Effector memory CD8-positive, alpha-beta T cell (primary cell): ENCODE results near the gene DDX51.

Source experiments
- ATAC-seq: fragments of 150-1000 bp; cut with Tn5 transposase; replicated peaks from 2 replicates; pipeline ENCODE4 v1.10.0; 2021; ENCODE audit warnings: mild to moderate bottlenecking, moderate library complexity
- DNase-seq, 3 experiments: peaks; one replicate each; pipeline ENCODE4 v3.0.0; 2021
- H3K27ac Mint-ChIP-seq, 2 donors: one replicate each; pipeline ENCODE4 v1.8.0; 2022; ENCODE audit warnings: mild to moderate bottlenecking in 2 of 2, mixed read lengths in 2 of 2, moderate library complexity in 2 of 2
- H3K27me3 Mint-ChIP-seq, 2 donors: one replicate each; pipeline ENCODE4 v1.8.0; 2022; ENCODE audit warnings: mixed read lengths in 2 of 2
- H3K36me3 Mint-ChIP-seq: one replicate; pipeline ENCODE4 v1.8.0; 2022; ENCODE audit warnings: mild to moderate bottlenecking, moderate library complexity, mixed read lengths; ENCODE audit not compliant: insufficient read depth
- H3K4me1 Mint-ChIP-seq, 2 donors: one replicate each; pipeline ENCODE4 v1.8.0; 2022; ENCODE audit warnings: low read depth in 2 of 2, mixed read lengths in 2 of 2
- H3K4me3 Mint-ChIP-seq, 2 donors: one replicate each; pipeline ENCODE4 v1.8.0; 2022; ENCODE audit warnings: mild to moderate bottlenecking in 2 of 2, mixed read lengths in 2 of 2, moderate library complexity in 2 of 2
- H3K9me3 Mint-ChIP-seq, 2 donors: one replicate each; pipeline ENCODE4 v1.8.0; 2022; ENCODE audit warnings: mixed read lengths in 2 of 2
- total RNA-seq, 9 experiments: gene quantifications; one replicate each; lab custom pipeline; 2026; lab: John Stamatoyannopoulos, UW

The DDX51 gene, protein sequence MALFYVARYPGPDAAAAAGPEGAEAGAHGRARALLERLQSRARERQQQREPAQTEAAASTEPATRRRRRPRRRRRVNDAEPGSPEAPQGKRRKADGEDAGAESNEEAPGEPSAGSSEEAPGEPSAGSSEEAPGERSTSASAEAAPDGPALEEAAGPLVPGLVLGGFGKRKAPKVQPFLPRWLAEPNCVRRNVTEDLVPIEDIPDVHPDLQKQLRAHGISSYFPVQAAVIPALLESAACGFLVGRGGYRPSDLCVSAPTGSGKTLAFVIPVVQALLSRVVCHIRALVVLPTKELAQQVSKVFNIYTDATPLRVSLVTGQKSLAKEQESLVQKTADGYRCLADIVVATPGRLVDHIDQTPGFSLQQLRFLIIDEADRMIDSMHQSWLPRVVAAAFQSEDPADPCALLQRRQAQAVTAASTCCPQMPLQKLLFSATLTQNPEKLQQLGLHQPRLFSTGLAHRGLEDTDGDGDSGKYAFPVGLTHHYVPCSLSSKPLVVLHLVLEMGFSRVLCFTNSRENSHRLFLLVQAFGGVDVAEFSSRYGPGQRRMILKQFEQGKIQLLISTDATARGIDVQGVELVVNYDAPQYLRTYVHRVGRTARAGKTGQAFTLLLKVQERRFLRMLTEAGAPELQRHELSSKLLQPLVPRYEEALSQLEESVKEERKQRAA
- 56.1 to 98.5 (median 82.7) reads per million in 9 experiments for total RNA-seq

- H3K9me3 Mint-ChIP-seq = no peaks in the 10 kb centered on the region
- peaks cover 20 to 22% of the 10 kb centered on the region in 2 donors for H3K4me1 Mint-ChIP-seq
- H3K27me3 Mint-ChIP-seq = no peaks in the 10 kb centered on the region
- peak within 1 kb of the TSS; percentile 95 to 97 for H3K4me3 Mint-ChIP-seq
- ATAC-seq = peak; percentile 93
- DNase-seq = peak; percentile 95 to 99 (median 98)
- peak within 1 kb of the TSS; percentile 98 to 99 for H3K27ac Mint-ChIP-seq
- H3K36me3 Mint-ChIP-seq = peaks cover 65% of the 10 kb centered on the region
These were observed at the start of gene DDX51, which contains the start of gene NOC4L for GRCh38 chr12:132144115-132144809. Gene DDX51 (minus strand): TSS chr12:132144319. CDS start chr12:132144296, 23 bp downstream. Gene NOC4L (plus strand): TSS chr12:132144457. CDS start chr12:132144489, 32 bp downstream.

DNA sequence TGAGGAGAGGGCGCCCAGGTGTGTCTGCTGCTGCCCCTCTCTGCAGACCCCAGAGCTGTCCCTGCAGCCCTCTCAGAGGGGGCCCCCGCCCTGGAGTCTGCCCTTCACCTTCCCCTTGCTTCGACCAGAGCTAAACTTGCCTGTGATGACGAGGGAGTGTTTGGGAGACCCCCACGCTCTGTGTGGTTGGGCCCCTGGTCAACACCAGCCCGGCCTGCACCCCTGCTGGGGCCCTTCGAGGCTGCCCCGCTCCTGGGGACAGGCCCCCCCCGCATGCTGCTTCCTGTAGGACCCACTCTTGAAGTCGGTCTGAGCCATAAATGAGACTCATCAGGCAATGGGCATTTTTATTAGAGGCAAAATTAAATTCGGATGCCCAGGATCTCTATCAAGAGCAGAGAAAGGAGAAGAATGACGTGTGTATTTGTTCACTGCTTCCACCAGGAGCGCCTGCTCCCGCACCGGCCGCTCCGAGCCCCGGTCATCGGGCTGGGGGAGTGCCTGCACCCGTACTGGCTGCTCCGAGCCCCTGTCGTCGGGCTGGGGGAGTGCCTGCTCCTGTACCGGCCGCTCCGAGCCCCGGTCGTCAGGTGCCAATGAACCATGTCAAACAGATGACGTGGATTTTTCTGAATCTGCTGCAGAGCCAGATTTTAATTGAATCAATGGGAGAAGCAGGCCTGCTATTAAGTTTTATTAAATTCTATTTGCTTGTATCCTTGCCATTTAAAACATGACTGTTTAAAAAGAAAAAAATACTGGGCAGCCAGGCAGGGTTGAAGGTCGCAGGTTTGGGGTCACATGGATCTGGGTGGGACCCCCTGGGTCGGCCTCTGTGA is 47.8 kb upstream of the DDX51 start:
- peaks cover 5 to 11% of the 10 kb centered on the region in 2 donors for H3K9me3 Mint-ChIP-seq

GRCh38 chr12:132190834-132191500 is 46.8 kb upstream of the DDX51 start:
- DNase-seq (no peak), ATAC-seq (no peak)
- Mint-ChIP-seq H3K4me1 (peaks cover 11 to 27% of the 10 kb centered on the region in 2 donors), H3K36me3 (peaks cover 13% of the 10 kb centered on the region), H3K9me3 (peaks cover 5 to 11% of the 10 kb centered on the region in 2 donors), H3K27me3 (no peaks in the 10 kb centered on the region), H3K4me3 (peak overlapping the region; percentile 37 to 94), H3K27ac (peak overlapping the region in 1 of 2 donors; percentile 87)

More for the DNA sequence above, 47.8 kb upstream of the DDX51 start:
- no peak for ATAC-seq
- peaks cover 11% of the 10 kb centered on the region for H3K36me3 Mint-ChIP-seq
- no peaks in the 10 kb centered on the region for H3K27me3 Mint-ChIP-seq
- DNase-seq = no peak
- no peak overlapping the region for H3K4me3 Mint-ChIP-seq
- H3K4me1 Mint-ChIP-seq = peaks cover 11 to 19% of the 10 kb centered on the region in 2 donors
- no peak overlapping the region for H3K27ac Mint-ChIP-seq

GRCh38 chr12:132190012-132190755 is 46.1 kb upstream of the DDX51 start:
- peak in 1 of 3 experiments; percentile 6 for DNase-seq
- H3K9me3 Mint-ChIP-seq = peaks cover 5 to 11% of the 10 kb centered on the region in 2 donors

DNA sequence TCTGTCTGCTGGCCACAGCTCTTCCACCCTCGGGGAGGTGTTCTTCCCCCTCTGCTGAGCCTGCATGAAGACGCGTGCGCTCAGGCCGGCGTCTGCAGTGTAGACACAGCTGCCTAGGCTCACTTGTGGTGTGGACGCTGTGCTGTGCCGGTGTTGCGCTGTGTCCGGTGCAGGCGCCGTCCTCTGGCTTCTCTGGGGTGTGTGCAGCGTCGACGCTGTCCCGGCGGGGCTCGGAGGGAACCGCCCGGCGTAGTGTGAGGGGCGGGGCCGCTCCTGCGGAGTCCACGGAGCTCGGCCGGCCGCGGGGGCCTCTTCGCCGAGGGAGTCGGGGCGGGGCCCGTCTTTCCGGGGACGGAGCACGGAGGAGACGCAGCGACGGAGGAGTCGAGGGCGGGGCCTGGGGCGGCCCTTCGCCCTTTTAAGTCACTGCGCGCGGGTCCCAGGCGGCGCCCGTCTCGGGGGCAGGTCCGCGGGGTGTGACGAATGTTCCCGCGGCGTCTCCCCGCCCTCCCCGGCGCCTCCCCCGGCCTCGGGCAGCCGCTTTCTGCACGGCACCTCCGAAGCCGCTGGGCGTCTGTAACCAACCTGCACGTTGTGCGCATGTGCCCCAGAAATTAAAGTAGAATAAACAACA is 45.4 kb upstream of the DDX51 start:
- peak overlapping the region; percentile 93 to 94 for H3K4me3 Mint-ChIP-seq
- peaks cover 5 to 11% of the 10 kb centered on the region in 2 donors for H3K9me3 Mint-ChIP-seq
- H3K36me3 Mint-ChIP-seq = peaks cover 13% of the 10 kb centered on the region
- H3K4me1 Mint-ChIP-seq = peaks cover 19 to 29% of the 10 kb centered on the region in 2 donors
- H3K27me3 Mint-ChIP-seq = no peaks in the 10 kb centered on the region
- DNase-seq (peak; percentile 89 to 91 (median 89)), ATAC-seq (peak; percentile 89)
- peak overlapping the region; percentile 87 to 93 for H3K27ac Mint-ChIP-seq

More at GRCh38 chr12:132190012-132190755, 46.1 kb upstream of the DDX51 start:
- ATAC-seq = peak; percentile 6
- H3K4me3 Mint-ChIP-seq = peak overlapping the region; percentile 93 to 94
- peaks cover 19 to 29% of the 10 kb centered on the region in 2 donors for H3K4me1 Mint-ChIP-seq
- no peaks in the 10 kb centered on the region for H3K27me3 Mint-ChIP-seq
- H3K27ac Mint-ChIP-seq = peak overlapping the region; percentile 87 to 93
- peaks cover 13% of the 10 kb centered on the region for H3K36me3 Mint-ChIP-seq

DNA sequence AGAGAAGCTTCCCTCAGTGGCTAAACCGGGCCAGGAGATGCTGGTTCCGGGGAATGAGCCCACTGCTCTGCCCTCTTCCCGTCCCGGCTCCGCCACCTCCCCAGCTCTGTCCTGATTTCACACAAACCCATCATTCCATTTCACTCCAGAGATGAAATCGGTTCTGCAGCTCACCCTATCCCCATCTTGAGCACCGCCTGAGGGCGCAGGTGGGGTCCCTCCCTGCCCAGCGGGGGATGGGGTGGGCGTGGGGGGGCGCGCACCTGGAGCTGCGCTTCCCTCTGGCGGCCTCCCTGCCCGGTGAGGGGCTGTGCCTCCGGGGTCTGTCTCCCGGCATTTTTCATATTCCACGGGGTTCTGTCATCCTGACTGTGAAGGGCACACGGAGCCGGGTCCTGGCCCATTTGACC is 44.8 kb upstream of the DDX51 start:
- Mint-ChIP-seq H3K4me3 (peak overlapping the region; percentile 93 to 94), H3K36me3 (peaks cover 13% of the 10 kb centered on the region), H3K27me3 (no peaks in the 10 kb centered on the region), H3K27ac (peak overlapping the region; percentile 87 to 93), H3K9me3 (peaks cover 3 to 7% of the 10 kb centered on the region in 2 donors), H3K4me1 (peaks cover 19 to 29% of the 10 kb centered on the region in 2 donors)
- DNase-seq (no peak), ATAC-seq (no peak)

- ATAC-seq = no peak
- peaks cover 18 to 29% of the 10 kb centered on the region in 2 donors for H3K4me1 Mint-ChIP-seq
- H3K27me3 Mint-ChIP-seq = no peaks in the 10 kb centered on the region
- peak overlapping the region; percentile 93 to 94 for H3K4me3 Mint-ChIP-seq
- peaks cover 1 to 3% of the 10 kb centered on the region in 2 donors for H3K9me3 Mint-ChIP-seq
- peaks cover 14% of the 10 kb centered on the region for H3K36me3 Mint-ChIP-seq
- DNase-seq = no peak
- H3K27ac Mint-ChIP-seq = peak overlapping the region in 1 of 2 donors; percentile 38
These were observed 44.4 kb upstream of the DDX51 start for GRCh38 chr12:132188451-132188901.

- no peaks in the 10 kb centered on the region for H3K9me3 Mint-ChIP-seq
- H3K36me3 Mint-ChIP-seq = peaks cover 13% of the 10 kb centered on the region
- DNase-seq (no peak), ATAC-seq (no peak)
- H3K4me1 Mint-ChIP-seq = peaks cover 16 to 28% of the 10 kb centered on the region in 2 donors
- peak overlapping the region in 1 of 2 donors; percentile 16 for H3K27ac Mint-ChIP-seq
- H3K4me3 Mint-ChIP-seq = peak overlapping the region; percentile 93 to 94
- no peaks in the 10 kb centered on the region for H3K27me3 Mint-ChIP-seq
These were observed 43.7 kb upstream of the DDX51 start for GRCh38 chr12:132187646-132188450.

GRCh38 chr12:132186857-132187620 is 42.9 kb upstream of the DDX51 start:
- DNase-seq = no peak
- H3K27ac Mint-ChIP-seq = peak overlapping the region; percentile 39 to 91
- H3K4me1 Mint-ChIP-seq = peaks cover 16 to 28% of the 10 kb centered on the region in 2 donors
- H3K9me3 Mint-ChIP-seq = no peaks in the 10 kb centered on the region
- peak overlapping the region; percentile 76 to 94 for H3K4me3 Mint-ChIP-seq
- H3K36me3 Mint-ChIP-seq = peaks cover 13% of the 10 kb centered on the region
- ATAC-seq = no peak
- no peaks in the 10 kb centered on the region for H3K27me3 Mint-ChIP-seq
